Amniotic stem cell (primary cell): ENCODE measurements around the gene ZNF425.
"Not testable (repeated sequence)": the region's sequence is repeated elsewhere in the genome, so short reads cannot be mapped to it uniquely, and the experiment has no call there.

Experiments
- DNase-seq: peaks from one replicate; lab custom pipeline; 2025; lab: John Stamatoyannopoulos, UW

Gene ZNF425

DNA sequence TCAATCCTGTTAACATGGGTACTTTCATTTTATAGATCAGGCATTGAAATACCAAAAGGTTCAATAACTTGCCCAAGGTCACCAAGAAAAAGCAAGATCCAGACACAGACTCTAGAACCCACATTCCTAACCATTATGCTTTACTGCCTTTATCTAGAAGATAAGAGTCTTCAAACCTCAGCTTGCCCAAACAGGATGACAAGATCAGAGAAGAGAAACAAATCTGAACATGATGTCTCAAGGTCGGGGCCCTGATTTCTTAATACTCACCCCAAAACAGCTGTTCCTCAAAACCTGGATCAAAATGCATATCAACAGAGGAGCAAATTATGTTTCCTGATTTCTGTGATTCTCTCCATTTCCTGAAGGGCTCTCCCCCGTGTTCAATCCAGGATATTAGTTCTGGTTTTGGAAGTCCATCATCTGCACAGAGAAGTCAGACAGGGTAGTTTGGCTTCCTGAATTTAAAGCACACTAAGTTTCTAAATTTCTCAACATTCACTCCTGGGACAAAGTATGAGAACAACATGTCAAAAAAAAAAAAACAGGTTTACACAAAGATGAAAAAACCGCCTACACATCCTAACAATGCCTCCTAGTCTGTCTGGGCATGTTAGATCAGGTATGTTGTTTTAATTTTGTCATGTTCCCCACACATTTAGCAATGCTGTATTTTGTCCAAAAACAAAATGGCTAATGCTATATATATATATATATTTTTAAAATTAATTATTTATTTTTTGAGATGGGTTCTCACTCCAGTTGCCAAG, 51.8 kb downstream of the ZNF425 start:
- DNase-seq: no peak

GRCh38 chr7:149072438-149072775, 53.7 kb downstream of the ZNF425 start:
- no peak for DNase-seq

- no peak for DNase-seq
Measured at GRCh38 chr7:149071641-149072437, 54.3 kb downstream of the ZNF425 start.

- no peak for DNase-seq
Measured at GRCh38 chr7:149071182-149071635, 54.9 kb downstream of the ZNF425 start.

- no peak for DNase-seq
Measured at GRCh38 chr7:149070372-149071125, 55.6 kb downstream of the ZNF425 start.

- no peak for DNase-seq
Measured at GRCh38 chr7:149067869-149068268, 58.3 kb downstream of the ZNF425 start.

- DNase-seq: no peak
Measured at GRCh38 chr7:149063476-149063875, 62.6 kb downstream of the ZNF425 start.

- not testable (repeated sequence) for DNase-seq
Measured at GRCh38 chr7:149062217-149062899, 63.8 kb downstream of the ZNF425 start.

DNA sequence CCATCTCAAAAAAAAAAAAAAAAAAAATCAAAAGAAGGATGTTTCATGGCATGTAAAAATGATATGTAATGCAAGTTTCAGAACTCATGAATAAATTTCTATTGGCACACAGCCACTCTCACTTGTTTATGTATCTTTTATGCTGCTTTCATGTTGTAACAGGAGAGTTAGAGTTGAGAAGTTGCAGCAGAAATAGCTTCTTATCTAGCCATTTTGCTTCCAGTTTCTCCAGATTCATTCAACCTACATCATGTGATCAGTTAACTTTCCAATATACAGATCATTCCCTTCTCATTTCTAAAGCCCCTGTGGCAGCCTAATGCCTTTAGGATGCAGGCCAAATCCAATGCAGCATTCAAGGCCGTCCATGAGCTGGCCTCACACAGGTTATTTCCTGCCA, 66.0 kb downstream of the ZNF425 start:
- no peak for DNase-seq

DNA sequence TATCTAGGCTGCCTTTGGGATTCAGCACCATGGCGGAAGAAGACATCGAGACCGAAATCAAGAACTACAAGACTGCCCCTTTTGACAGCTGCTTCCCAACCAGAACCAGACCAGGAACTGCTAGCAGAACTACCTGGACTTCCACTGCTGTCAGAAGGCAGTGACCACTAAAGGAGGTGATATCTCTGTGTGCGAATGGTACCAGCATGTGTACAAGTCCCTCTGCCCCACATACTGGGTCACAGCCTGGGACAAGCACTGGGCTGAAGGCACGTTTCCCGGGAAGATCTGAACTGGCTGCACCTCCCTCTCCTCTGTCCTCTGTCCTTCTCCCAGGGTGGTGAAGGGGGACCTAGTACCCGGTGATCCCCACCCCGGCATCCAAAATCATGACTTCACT, 72.2 kb downstream of the ZNF425 start:
- no peak for DNase-seq

DNA sequence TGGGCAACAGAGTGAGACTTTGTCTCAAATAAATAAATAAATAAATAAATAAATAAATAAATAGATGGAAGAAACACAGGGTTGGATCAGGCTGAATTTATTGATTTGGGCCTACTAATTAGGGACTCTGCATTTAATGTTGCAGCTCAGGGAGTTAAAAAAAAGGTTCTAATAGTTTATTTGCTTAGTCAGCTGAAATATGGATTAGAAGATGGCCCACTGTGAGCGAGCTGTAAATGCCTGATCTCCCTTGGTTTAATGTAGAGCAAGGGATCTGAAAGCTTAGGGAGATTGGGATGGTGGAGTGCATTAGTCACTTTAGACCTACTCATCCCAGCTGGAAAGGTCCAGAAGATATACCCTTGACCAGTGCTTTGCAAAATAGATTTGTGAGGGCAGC, 72.7 kb downstream of the ZNF425 start:
- DNase-seq: no peak
